ENCODE measurements around the gene ECE1. TPM values are rescaled to one million over a fixed set of nuclear protein-coding genes. Genes with fewer than 3 reads are reported as not detected.

ECE1 gene
- total RNA-seq, 2 donors from 2014 or later, result 99.0 to 149 TPM

- Histone ChIP-seq H3K27me3 (no peaks in the 10 kb centered on the region), H3K36me3 (no peaks in the 10 kb centered on the region), H3K4me3 (no peak overlapping the region), H3K9me3 (no peaks in the 10 kb centered on the region), H3K27ac (no peak overlapping the region), H3K9ac (ENCODE audit: low read depth in 2 of 2, low read length in 2 of 2) (no peak overlapping the region), H3K4me1 (peaks cover 6% of the 10 kb centered on the region)
- TF ChIP-seq CTCF (IDR thresholded peaks at IDR 0.05), result no peak
- no peak for DNase-seq
- intact Hi-C loops (cut with DNase I), result no loop called here
Observed at GRCh38 chr1:21304488-21304887, 14.2 kb upstream of the ECE1 start.

GRCh38 chr1:21302747-21303715, 12.8 kb upstream of the ECE1 start:
- no peak for TF ChIP-seq CTCF (IDR thresholded peaks at IDR 0.05)
- Histone ChIP-seq H3K4me3 (no peak overlapping the region), H3K9me3 (no peaks in the 10 kb centered on the region), H3K27ac (peak overlapping the region; percentile 21), H3K36me3 (no peaks in the 10 kb centered on the region), H3K9ac (ENCODE audit: low read depth in 2 of 2, low read length in 2 of 2) (no peak overlapping the region), H3K4me1 (peaks cover 11% of the 10 kb centered on the region), H3K27me3 (no peaks in the 10 kb centered on the region)
- intact Hi-C loops (cut with DNase I), result no loop called here
- peak; percentile 85 for DNase-seq

GRCh38 chr1:21301794-21302440, 11.7 kb upstream of the ECE1 start:
- Histone ChIP-seq H3K9me3 (no peaks in the 10 kb centered on the region), H3K36me3 (no peaks in the 10 kb centered on the region), H3K9ac (ENCODE audit: low read depth in 2 of 2, low read length in 2 of 2) (no peak overlapping the region), H3K4me3 (no peak overlapping the region), H3K27ac (no peak overlapping the region), H3K27me3 (no peaks in the 10 kb centered on the region), H3K4me1 (peaks cover 11% of the 10 kb centered on the region)
- intact Hi-C loops (cut with DNase I), result no loop called here
- no peak for TF ChIP-seq CTCF (IDR thresholded peaks at IDR 0.05)
- no peak for DNase-seq

- no peaks in the 10 kb centered on the region for H3K27me3 ChIP-seq
- no peak for TF ChIP-seq CTCF (IDR thresholded peaks at IDR 0.05)
- intact Hi-C loops (cut with DNase I), result no loop called here
- no peak overlapping the region for H3K4me3 ChIP-seq
- H3K36me3 ChIP-seq, result no peaks in the 10 kb centered on the region
- peaks cover 11% of the 10 kb centered on the region for H3K4me1 ChIP-seq
- no peaks in the 10 kb centered on the region for H3K9me3 ChIP-seq
- DNase-seq, result no peak
- H3K9ac ChIP-seq (ENCODE audit: low read depth in 2 of 2, low read length in 2 of 2), result no peak overlapping the region
- no peak overlapping the region for H3K27ac ChIP-seq
Observed at GRCh38 chr1:21300774-21301173, 10.5 kb upstream of the ECE1 start.

- H3K9me3 ChIP-seq, result no peaks in the 10 kb centered on the region
- DNase-seq, result no peak
- no peaks in the 10 kb centered on the region for H3K36me3 ChIP-seq
- H3K4me3 ChIP-seq, result no peak overlapping the region
- H3K27me3 ChIP-seq, result no peaks in the 10 kb centered on the region
- intact Hi-C loops (cut with DNase I), result no loop called here
- peak overlapping the region; percentile 26 for H3K27ac ChIP-seq
- H3K4me1 ChIP-seq, result peaks cover 11% of the 10 kb centered on the region
- TF ChIP-seq CTCF (IDR thresholded peaks at IDR 0.05), result no peak
- H3K9ac ChIP-seq (ENCODE audit: low read depth in 2 of 2, low read length in 2 of 2), result no peak overlapping the region
Observed at GRCh38 chr1:21299780-21300395, 9.6 kb upstream of the ECE1 start.
